GM18502 (cell line): ENCODE data around the gene PEX12.
"Not testable (repeated sequence)": the region's sequence is repeated elsewhere in the genome, so short reads cannot be mapped to it uniquely, and the experiment has no call there.

Experiments used
- ATAC-seq: cut with Tn5 transposase; IDR thresholded peaks from one replicate; pipeline ENCODE4 v1.9.1; 2021; ENCODE audit warnings: mild to moderate bottlenecking; ENCODE audit not compliant: unreplicated experiment, poor library complexity

PEX12 gene

GRCh38 chr17:35540589-35541404 is 37.6 kb downstream of the PEX12 start:
- no peak for ATAC-seq

DNA sequence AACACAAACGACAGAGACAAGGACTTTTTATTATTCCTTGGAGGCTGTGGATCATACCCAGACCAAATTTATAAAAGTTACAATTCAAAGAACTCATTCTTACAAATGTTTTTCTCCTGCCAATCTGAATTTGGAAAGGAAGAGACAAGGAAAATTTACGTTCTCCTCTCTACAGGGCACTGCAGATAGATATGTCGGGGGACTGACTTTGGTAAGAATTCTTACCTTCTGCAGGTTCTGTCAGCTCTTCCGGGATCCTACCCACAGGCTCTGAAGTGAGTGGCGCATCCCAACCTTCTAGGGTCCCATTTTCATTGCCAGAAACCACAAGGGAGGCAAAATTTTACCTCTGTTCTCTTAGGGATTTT is 38.7 kb downstream of the PEX12 start:
- no peak for ATAC-seq

GRCh38 chr17:35537601-35538141 is 40.7 kb downstream of the PEX12 start, which contains the start of gene SLFN12L:
TSS of gene SLFN12L (minus strand) at chr17:35537678. CDS start at chr17:35522364, 15,314 bp downstream.
- no peak for ATAC-seq

GRCh38 chr17:35536664-35537171 is 41.7 kb downstream of the PEX12 start:
- no peak for ATAC-seq

GRCh38 chr17:35535406-35535805 is 43.0 kb downstream of the PEX12 start:
- not testable (repeated sequence) for ATAC-seq

DNA sequence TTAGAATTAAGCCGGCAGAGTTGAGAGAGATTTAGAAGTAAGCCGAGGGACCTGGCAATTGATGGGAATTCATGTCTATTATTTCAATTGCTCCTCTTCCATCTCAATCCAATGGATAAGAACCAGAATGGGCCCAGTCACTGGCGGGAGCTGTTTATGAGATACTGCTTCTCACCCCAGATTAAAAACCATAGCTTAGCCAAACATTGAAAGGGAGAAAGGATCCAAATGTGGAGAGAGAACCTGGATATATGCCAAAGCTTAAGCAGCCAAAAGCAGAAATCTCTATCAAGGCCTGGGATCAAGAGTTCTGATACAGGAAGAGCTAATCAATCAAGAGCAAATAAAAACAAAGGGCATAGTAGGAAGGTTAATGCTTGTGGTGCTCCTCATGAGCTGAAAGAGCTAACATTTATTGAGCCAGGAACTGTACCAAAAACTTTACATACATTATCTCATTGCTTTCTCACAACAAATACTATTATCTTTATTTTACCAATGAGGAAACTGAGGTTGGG is 43.7 kb downstream of the PEX12 start:
- ATAC-seq = no peak

DNA sequence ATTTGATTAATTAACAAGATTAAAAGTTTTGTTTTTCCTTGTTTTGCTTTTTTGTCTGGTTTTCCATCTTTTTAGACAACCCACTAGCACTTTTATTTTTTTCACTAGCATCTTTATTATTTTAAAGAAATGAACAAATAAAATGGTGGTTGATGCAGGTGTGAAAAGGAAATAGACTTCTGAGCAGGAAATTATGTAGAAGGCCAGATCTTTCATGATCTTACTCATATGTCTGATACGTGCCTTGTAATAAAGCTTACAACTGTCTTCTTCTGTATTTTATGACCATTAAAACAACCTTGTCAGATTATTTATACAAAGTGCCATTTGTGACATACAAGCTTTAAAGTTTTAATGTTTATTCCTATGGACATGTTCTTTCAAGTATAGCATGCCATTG is 47.2 kb downstream of the PEX12 start:
- ATAC-seq = no peak

- no peak for ATAC-seq
Observed at GRCh38 chr17:35529866-35530265, 48.5 kb downstream of the PEX12 start.

DNA sequence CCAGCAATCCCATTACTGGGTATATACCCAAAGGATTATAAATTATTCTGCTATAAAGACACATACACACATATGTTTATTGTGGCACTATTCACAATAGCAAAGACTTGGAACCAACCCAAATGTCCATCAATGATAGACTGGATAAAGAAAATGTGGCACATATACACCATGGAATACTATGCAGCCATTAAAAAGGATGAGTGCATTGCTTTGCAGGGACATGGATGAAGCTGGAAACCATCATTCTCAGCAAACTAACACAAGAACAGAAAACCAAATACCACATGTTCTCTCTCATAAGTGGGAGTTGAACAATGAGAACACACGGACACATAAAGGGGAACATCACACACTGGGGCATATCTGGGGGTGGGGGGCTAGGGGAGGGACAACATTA is 49.0 kb downstream of the PEX12 start:
- not testable (repeated sequence) for ATAC-seq
